CD4-positive, CD25-positive, alpha-beta regulatory T cell (primary cell): ENCODE data around the gene CYP11A1. TPM values are rescaled to one million over a fixed set of nuclear protein-coding genes. Genes with fewer than 3 reads are reported as not detected.

Source experiments
- ATAC-seq, 2 donors: fragments of 150-1000 bp; cut with Tn5 transposase; one replicate each; pipeline ENCODE4 v1.10.0; 2021; ENCODE audit warnings: low read depth in 2 of 2, moderate number of reproducible peaks in 2 of 2, moderate library complexity in 1 of 2
- DNase-seq, 3 donors: peaks; one replicate each; pipeline versions ENCODE4 v3.0.0 to v3.0.0-alpha.2; 2012 to 2022; ENCODE audit warnings: mixed read lengths in 1 of 3
- H3K27ac ChIP-seq: one replicate; pipeline ENCODE4 v1.7.0; 2013; ENCODE audit warnings: mild to moderate bottlenecking, low read length; ENCODE audit not compliant: insufficient read depth, poor library complexity, severe bottlenecking
- H3K27me3 ChIP-seq: one replicate; pipeline ENCODE4 v1.7.0; 2013; ENCODE audit warnings: low read length; ENCODE audit not compliant: control insufficient read depth, insufficient read depth
- H3K36me3 ChIP-seq: one replicate; pipeline ENCODE4 v1.7.0; 2013; ENCODE audit warnings: mild to moderate bottlenecking, low read length, moderate library complexity; ENCODE audit not compliant: control insufficient read depth, insufficient read depth
- H3K4me1 ChIP-seq: 2 replicates; pipeline ENCODE4 v1.7.0; 2013; ENCODE audit warnings: mild to moderate bottlenecking, low read length; ENCODE audit not compliant: insufficient read depth, control insufficient read depth, poor library complexity, severe bottlenecking
- H3K4me3 ChIP-seq: one replicate; pipeline ENCODE4 v1.7.0; 2013; ENCODE audit warnings: low read depth, mild to moderate bottlenecking, low read length, moderate library complexity
- H3K9me3 ChIP-seq, 2 experiments: 1 replicate in 1 of 2; 2 replicates in 1 of 2; pipeline ENCODE4 v1.7.0; 2013; ENCODE audit warnings: low read length in 2 of 2, mild to moderate bottlenecking in 1 of 2, moderate library complexity in 1 of 2; ENCODE audit not compliant: control insufficient read depth in 2 of 2
- H3K27ac Mint-ChIP-seq, 3 donors: one replicate each; pipeline ENCODE4 v1.8.0; 2020 to 2022; ENCODE audit warnings: mild to moderate bottlenecking in 3 of 3, mixed read lengths in 3 of 3, moderate library complexity in 2 of 3
- H3K27me3 Mint-ChIP-seq: one replicate; pipeline ENCODE4 v1.8.0; 2022; ENCODE audit warnings: mild to moderate bottlenecking, mixed read lengths
- H3K36me3 Mint-ChIP-seq: one replicate; pipeline ENCODE4 v1.8.0; 2020; ENCODE audit warnings: mixed read lengths
- H3K4me1 Mint-ChIP-seq, 4 donors: one replicate each; pipeline ENCODE4 v1.8.0; 2020 to 2022; ENCODE audit warnings: mixed read lengths in 4 of 4, mild to moderate bottlenecking in 1 of 4
- H3K4me3 Mint-ChIP-seq, 4 donors: one replicate each; pipeline ENCODE4 v1.8.0; 2020 to 2022; ENCODE audit warnings: mild to moderate bottlenecking in 4 of 4, mixed read lengths in 4 of 4, moderate library complexity in 3 of 4
- H3K9me3 Mint-ChIP-seq, 7 donors: one replicate each; pipeline ENCODE4 v1.8.0; 2020 to 2022; ENCODE audit warnings: mixed read lengths in 7 of 7, mild to moderate bottlenecking in 3 of 7, moderate library complexity in 2 of 7
- polyA plus RNA-seq, 4 donors: library from polyadenylated mRNA; unstranded; fragments of 300-500 nt; fragmentation: Illumina TruSeq; gene quantifications; one replicate each; pipeline ENCODE4 v1.2.3, GENCODE V29; 2021
- total RNA-seq: library from RNA; stranded (reverse); gene quantifications from one replicate; pipeline ENCODE4 v1.2.3, GENCODE V29; 2022

CYP11A1 gene
- total and polyA plus RNA-seq, 5 donors from 2014 or later, result not detected

- no peaks in the 10 kb centered on the region for H3K4me1 Mint-ChIP-seq
- ATAC-seq (no peak), DNase-seq (no peak)
- no peak overlapping the region for H3K4me3 Mint-ChIP-seq
- no peaks in the 10 kb centered on the region for H3K4me1 ChIP-seq
- peaks cover 0 to 16% (median 0%) of the 10 kb centered on the region in 7 donors for H3K9me3 Mint-ChIP-seq
- H3K36me3 ChIP-seq, result no peaks in the 10 kb centered on the region
- peaks cover 0 to 6% of the 10 kb centered on the region in 2 experiments for H3K9me3 ChIP-seq
- no peak overlapping the region for H3K27ac ChIP-seq
- H3K36me3 Mint-ChIP-seq, result no peaks in the 10 kb centered on the region
- H3K27me3 Mint-ChIP-seq, result peaks cover 29% of the 10 kb centered on the region
- no peak overlapping the region for H3K27ac Mint-ChIP-seq
- H3K27me3 ChIP-seq, result peaks cover 6% of the 10 kb centered on the region
- H3K4me3 ChIP-seq, result no peak overlapping the region
These were observed 15.8 kb downstream of the CYP11A1 start for GRCh38 chr15:74351670-74352069.

DNA sequence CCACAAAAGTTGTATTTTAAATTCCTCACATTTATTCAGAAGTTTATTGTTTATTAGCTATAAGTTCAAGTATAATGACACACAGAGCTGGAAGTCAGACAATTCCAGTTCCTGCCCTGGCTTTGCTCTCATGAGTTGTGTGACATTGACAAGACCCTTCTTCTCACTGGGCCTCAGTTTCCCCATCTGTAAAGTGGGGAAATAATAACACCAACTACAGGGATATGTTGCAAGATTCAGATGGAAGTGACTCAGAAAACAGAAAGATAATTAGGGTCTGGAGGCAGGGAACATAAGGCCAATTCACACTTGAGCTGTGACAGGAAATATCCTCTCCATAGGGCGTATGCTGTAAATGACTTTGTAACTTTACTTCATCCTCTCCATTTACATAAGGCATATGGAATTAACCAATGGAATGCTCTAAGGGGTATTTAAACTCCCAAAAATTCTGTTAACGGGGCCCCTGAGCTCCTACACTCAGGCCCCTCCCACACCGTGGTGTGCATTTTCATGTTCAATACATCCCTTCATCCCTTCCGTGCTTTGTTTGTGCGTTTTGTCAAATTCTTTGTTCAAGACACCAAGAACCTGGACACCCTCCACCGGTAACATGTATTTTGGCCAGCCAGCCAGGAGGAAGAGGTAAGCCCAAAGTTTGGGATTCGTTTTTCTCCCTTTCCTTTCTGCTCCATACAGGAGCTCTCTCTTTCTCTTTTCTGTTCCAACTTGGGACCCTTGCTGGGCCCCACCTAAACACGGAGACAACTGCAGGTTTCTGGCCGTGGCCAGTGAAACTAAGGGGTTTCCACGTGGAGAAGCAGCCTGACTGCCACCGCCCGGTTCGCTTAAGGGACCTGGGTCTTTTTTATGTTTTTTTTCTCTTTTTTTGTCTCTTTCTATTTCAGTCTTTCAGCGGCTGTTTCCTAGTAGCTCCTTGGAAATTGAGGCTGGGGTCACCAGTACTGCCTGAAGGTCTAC lies 16.9 kb downstream of the CYP11A1 start:
- Histone ChIP-seq H3K27ac (no peak overlapping the region), H3K4me1 (no peaks in the 10 kb centered on the region), H3K9me3 (peaks cover 0 to 6% of the 10 kb centered on the region in 2 experiments), H3K36me3 (no peaks in the 10 kb centered on the region), H3K4me3 (no peak overlapping the region), H3K27me3 (peaks cover 6% of the 10 kb centered on the region)
- Mint-ChIP-seq H3K9me3 (peaks cover 0 to 16% (median 0%) of the 10 kb centered on the region in 7 donors), H3K27me3 (peaks cover 28% of the 10 kb centered on the region), H3K27ac (no peak overlapping the region), H3K4me1 (peaks cover 0 to 4% (median 0%) of the 10 kb centered on the region in 4 donors), H3K4me3 (no peak overlapping the region), H3K36me3 (no peaks in the 10 kb centered on the region)
- DNase-seq (no peak), ATAC-seq (no peak)

DNA sequence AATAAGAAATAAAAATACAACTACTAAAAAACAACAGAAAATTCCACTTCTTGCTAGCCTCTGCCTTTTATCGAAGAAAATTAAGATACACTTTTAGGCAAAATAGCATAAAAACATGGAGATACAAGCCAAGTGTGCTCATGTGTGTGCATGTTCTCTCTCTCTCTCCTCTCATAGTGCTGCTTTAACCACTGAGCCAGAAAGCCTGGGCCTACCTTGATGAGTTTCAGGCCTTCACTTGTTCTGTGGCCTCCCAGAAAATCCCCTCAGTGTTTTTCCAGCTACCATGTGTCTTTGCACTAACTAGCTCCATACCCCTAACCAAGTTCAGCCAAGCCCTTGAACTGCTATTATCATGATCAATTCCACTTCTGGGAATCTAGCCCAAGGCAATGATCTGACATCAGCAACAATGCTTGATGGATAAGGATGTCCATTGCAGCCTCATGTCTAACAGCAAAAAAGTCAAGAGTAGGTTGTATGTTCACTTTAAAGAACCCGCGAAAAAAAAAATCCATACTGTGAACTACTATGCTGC lies 18.1 kb downstream of the CYP11A1 start:
- DNase-seq (no peak), ATAC-seq (no peak)
- Mint-ChIP-seq H3K4me3 (no peak overlapping the region), H3K9me3 (peaks cover 0 to 5% (median 0%) of the 10 kb centered on the region in 7 donors), H3K27me3 (peaks cover 19% of the 10 kb centered on the region), H3K27ac (no peak overlapping the region), H3K4me1 (peaks cover 0 to 5% (median 0%) of the 10 kb centered on the region in 4 donors), H3K36me3 (no peaks in the 10 kb centered on the region)
- H3K4me1 ChIP-seq, result no peaks in the 10 kb centered on the region
- no peaks in the 10 kb centered on the region for H3K36me3 ChIP-seq
- H3K27ac ChIP-seq, result no peak overlapping the region
- H3K9me3 ChIP-seq, result peaks cover 0 to 6% of the 10 kb centered on the region in 2 experiments
- H3K27me3 ChIP-seq, result no peaks in the 10 kb centered on the region
- H3K4me3 ChIP-seq, result no peak overlapping the region

DNA sequence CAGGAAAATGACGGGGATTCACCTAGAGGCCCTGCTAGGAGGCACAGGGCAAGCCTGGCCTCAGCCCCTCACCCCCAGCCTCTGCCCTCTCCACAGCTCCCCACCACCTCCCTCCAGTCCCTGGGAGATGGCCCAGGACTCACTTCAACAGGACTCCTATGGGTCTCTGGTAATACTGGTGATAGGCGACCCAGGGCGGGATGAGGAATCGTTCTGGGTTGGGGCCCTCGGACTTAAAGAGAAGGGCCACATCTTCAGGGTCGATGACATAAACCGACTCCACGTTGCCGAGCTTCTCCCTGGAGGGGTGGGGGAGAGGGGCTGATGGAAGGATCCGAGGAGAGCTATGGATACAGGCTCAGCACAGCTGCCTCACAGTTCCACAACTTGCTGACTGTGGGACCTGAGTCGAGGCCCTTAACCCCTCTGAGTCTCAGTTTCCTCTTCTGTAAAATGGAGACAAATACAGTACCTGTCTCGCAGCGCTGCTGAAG lies 19.6 kb downstream of the CYP11A1 start:
- Mint-ChIP-seq H3K9me3 (no peaks in the 10 kb centered on the region), H3K4me1 (peaks cover 0 to 5% (median 0%) of the 10 kb centered on the region in 4 donors), H3K36me3 (no peaks in the 10 kb centered on the region), H3K27ac (no peak overlapping the region), H3K4me3 (no peak overlapping the region), H3K27me3 (peaks cover 17% of the 10 kb centered on the region)
- Histone ChIP-seq H3K9me3 (no peaks in the 10 kb centered on the region), H3K36me3 (no peaks in the 10 kb centered on the region), H3K4me1 (no peaks in the 10 kb centered on the region), H3K4me3 (no peak overlapping the region), H3K27me3 (no peaks in the 10 kb centered on the region), H3K27ac (no peak overlapping the region)
- no peak for ATAC-seq
- no peak for DNase-seq

- no peak for DNase-seq
- Mint-ChIP-seq H3K27me3 (peaks cover 22% of the 10 kb centered on the region), H3K27ac (no peak overlapping the region), H3K36me3 (no peaks in the 10 kb centered on the region), H3K4me1 (peaks cover 0 to 5% (median 0%) of the 10 kb centered on the region in 4 donors), H3K4me3 (no peak overlapping the region), H3K9me3 (no peaks in the 10 kb centered on the region)
- no peaks in the 10 kb centered on the region for H3K27me3 ChIP-seq
- no peak for ATAC-seq
- H3K36me3 ChIP-seq, result no peaks in the 10 kb centered on the region
- no peaks in the 10 kb centered on the region for H3K9me3 ChIP-seq
- no peak overlapping the region for H3K27ac ChIP-seq
- H3K4me1 ChIP-seq, result no peaks in the 10 kb centered on the region
- no peak overlapping the region for H3K4me3 ChIP-seq
These were observed 22.4 kb downstream of the CYP11A1 start for GRCh38 chr15:74345051-74345450.

DNA sequence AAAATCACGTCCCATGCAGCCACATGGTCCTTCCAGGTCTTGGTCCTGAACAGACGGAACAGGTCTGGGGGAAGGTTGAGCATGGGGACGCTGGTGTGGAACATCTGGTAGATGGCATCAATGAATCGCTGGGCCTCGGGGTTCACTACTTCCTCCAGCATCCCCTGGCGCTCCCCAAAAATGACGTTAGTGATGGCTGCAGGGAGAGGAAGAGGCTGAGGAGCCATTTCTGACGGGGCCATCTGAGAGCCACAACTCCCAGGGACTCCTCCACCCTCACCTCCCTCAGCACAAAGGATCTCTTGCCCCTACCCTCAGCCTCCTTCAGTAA lies 23.7 kb downstream of the CYP11A1 start:
- Mint-ChIP-seq H3K27me3 (peaks cover 22% of the 10 kb centered on the region), H3K4me3 (no peak overlapping the region), H3K36me3 (no peaks in the 10 kb centered on the region)

DNA sequence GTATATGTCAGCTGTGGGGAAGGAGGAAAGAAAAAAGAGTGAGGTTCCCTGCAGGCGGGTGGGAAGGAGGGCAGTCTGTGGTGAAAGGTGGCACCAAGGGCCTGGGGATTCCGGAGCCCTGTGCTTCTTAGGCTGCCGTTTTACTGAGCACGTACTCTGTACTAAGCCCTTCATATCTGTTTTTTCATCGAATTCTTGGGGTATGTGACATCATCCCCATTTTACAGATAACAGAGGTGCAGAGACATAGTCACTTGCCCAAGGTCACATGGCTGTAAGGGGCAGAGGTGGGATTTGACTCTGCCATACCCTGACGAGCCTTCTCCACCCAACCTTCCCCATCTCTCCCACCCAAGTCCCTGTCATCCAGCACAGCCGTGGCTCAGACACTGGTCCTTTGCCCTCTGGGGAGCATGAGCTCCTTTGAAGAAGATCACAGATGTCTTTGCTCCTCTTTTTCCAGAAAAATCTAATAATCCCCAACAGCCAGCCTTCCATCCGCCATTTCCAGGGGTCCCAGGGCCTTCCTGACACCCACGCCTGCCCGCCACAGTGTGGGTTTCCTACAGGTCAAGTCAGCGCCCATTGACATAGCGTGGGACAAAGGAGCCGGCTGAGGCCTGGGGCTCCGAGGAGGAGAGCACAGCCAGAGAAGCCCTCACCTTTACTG lies 24.2 kb downstream of the CYP11A1 start:
- Mint-ChIP-seq H3K9me3 (no peaks in the 10 kb centered on the region), H3K4me3 (no peak overlapping the region), H3K4me1 (peaks cover 0 to 5% (median 0%) of the 10 kb centered on the region in 4 donors), H3K27me3 (peaks cover 20% of the 10 kb centered on the region), H3K36me3 (no peaks in the 10 kb centered on the region), H3K27ac (no peak overlapping the region)
- no peaks in the 10 kb centered on the region for H3K4me1 ChIP-seq
- no peak overlapping the region for H3K27ac ChIP-seq
- no peaks in the 10 kb centered on the region for H3K9me3 ChIP-seq
- ATAC-seq, result no peak
- no peak for DNase-seq
- no peaks in the 10 kb centered on the region for H3K27me3 ChIP-seq
- no peaks in the 10 kb centered on the region for H3K36me3 ChIP-seq
- no peak overlapping the region for H3K4me3 ChIP-seq

More for the DNA sequence above, 23.7 kb downstream of the CYP11A1 start:
- Histone ChIP-seq H3K9me3 (no peaks in the 10 kb centered on the region), H3K36me3 (no peaks in the 10 kb centered on the region), H3K27me3 (no peaks in the 10 kb centered on the region), H3K4me3 (no peak overlapping the region), H3K27ac (no peak overlapping the region), H3K4me1 (no peaks in the 10 kb centered on the region)
- no peak for DNase-seq
- Mint-ChIP-seq H3K27ac (no peak overlapping the region), H3K4me1 (peaks cover 0 to 5% (median 0%) of the 10 kb centered on the region in 4 donors), H3K9me3 (no peaks in the 10 kb centered on the region)
- no peak for ATAC-seq
